ENCODE data around the gene EMC6. TPM values are rescaled to one million over a fixed set of nuclear protein-coding genes. Genes with fewer than 3 reads are reported as not detected.

The EMC6 gene
- total RNA-seq, 1 donor from 2014 or later: 14.6 TPM

DNA sequence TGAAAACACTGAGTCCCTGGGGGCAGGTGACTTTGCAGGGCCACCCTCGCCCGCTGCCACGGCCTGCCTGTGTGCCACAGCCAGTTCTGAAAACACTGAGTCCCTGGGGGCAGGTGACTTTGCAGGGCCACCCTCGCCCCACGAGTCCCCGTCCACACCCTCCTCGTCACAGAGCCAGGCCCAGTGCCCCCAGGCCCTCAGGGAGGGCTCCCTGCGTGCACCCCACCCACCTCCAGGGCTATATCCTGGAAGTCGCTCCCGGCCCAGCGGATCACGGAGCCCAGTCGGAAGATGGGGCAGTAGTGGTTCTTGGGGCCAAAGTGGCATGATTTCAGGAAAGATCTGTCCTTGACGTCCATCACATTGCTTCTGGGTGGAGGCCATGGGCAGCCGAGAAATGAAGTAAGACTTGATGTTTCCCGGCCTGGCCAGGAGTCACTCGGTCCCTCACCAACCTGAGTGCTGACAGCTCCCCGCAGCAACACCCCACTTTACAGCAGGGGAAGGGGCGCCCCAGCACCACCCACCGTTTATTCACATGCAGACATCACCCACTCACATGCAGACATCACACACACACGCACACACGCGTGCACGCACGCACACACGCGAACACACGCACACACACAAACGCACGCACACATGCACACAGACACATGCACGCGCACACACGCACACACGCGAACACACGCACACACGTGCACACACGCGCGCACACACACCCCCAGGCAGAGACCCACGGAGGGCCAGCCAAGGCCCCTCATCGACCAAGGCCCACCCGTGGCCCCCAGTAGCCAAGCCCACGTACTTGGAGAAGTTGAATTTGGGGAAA is 20.9 kb downstream of the EMC6 start:
- Histone ChIP-seq H3K27ac (ENCODE audit: low read depth, low read length) (no peak overlapping the region), H3K27me3 (ENCODE audit: control insufficient read depth in 3 of 3, insufficient read depth in 3 of 3, low read length in 3 of 3) (peaks cover 0 to 9% (median 0%) of the 10 kb centered on the region in 3 donors), H3K9me3 (ENCODE audit: control insufficient read depth in 3 of 3, low read length in 3 of 3) (no peaks in the 10 kb centered on the region), H3K9ac (ENCODE audit: low read depth in 1 of 3, low read length in 3 of 3) (peak overlapping the region in 1 of 3 donors; percentile 25), H3K36me3 (ENCODE audit: control insufficient read depth in 3 of 3, insufficient read depth in 3 of 3, low read length in 3 of 3) (peaks cover 11 to 16% (median 13%) of the 10 kb centered on the region in 3 donors), H3K4me3 (ENCODE audit: low read length in 3 of 3) (no peak overlapping the region), H3K4me1 (ENCODE audit: control insufficient read depth in 3 of 3, insufficient read depth in 3 of 3, low read length in 3 of 3) (peaks cover under 1 to 27% (median 11%) of the 10 kb centered on the region in 3 donors)

DNA sequence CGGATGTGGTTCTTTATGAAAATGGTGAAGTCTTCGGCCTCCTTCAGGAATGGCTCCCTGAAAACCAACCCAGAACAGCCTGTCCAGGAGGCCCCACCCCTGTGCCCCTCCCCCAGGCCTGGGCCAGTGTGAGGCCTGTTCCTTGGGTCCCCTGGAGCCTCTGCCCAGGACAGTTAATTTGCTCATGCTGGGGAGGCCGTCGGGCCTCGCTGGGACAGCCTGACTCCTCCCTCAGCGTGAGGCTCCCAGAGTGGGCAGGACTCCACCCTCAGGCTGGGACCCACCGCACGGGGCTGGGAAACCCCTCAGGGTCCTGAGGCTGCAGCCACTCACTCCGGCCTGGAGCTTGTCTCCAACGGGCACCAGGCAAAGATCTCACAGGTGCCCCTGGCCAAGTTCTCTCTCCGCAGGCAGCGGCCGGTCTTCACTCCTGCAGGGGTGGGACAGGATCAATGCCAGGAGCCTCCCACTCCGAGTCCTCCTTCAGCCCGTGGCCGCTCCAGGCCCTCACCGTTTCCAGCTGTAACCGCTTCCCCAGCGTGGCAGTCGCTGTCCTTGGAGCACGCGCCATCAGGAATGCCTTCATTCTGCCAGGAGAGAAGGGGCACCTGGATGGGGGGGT is 21.6 kb downstream of the EMC6 start:
- Histone ChIP-seq H3K9me3 (ENCODE audit: control insufficient read depth in 3 of 3, low read length in 3 of 3) (no peaks in the 10 kb centered on the region), H3K27me3 (ENCODE audit: control insufficient read depth in 3 of 3, insufficient read depth in 3 of 3, low read length in 3 of 3) (peaks cover 0 to 15% (median 1%) of the 10 kb centered on the region in 3 donors), H3K27ac (ENCODE audit: low read depth, low read length) (no peak overlapping the region), H3K4me3 (ENCODE audit: low read length in 3 of 3) (no peak overlapping the region), H3K4me1 (ENCODE audit: control insufficient read depth in 3 of 3, insufficient read depth in 3 of 3, low read length in 3 of 3) (peaks cover 2 to 34% (median 18%) of the 10 kb centered on the region in 3 donors), H3K36me3 (ENCODE audit: control insufficient read depth in 3 of 3, insufficient read depth in 3 of 3, low read length in 3 of 3) (peaks cover 11 to 16% (median 13%) of the 10 kb centered on the region in 3 donors), H3K9ac (ENCODE audit: low read depth in 1 of 3, low read length in 3 of 3) (peak overlapping the region in 1 of 3 donors; percentile 33)

DNA sequence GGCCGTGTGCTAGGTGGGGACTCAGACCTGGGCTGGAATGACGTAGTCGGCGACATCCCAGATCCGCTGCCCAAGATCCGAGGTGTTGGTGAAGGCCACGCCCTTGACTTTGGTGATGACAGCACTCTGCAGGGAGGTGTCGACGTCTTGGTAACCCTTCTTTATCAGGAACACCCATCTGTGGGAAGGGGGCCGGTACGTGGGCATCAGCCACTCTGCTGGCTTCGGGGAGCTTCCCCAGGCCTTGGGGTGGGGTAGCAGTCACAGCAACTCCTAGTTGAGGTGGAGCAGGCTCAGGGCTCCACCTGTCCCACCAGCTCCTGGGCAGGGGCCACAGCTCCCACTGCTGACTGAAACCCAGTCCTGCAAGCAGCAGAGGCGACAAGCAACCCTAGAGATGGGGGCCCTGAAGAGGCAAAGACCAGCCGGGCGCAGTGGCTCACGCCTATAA is 23.0 kb downstream of the EMC6 start:
- peaks cover 0 to 15% (median 5%) of the 10 kb centered on the region in 3 donors for H3K27me3 ChIP-seq (ENCODE audit: control insufficient read depth in 3 of 3, insufficient read depth in 3 of 3, low read length in 3 of 3)
- H3K9me3 ChIP-seq (ENCODE audit: control insufficient read depth in 3 of 3, low read length in 3 of 3): no peaks in the 10 kb centered on the region
- peaks cover 5 to 40% (median 20%) of the 10 kb centered on the region in 3 donors for H3K4me1 ChIP-seq (ENCODE audit: control insufficient read depth in 3 of 3, insufficient read depth in 3 of 3, low read length in 3 of 3)
- H3K9ac ChIP-seq (ENCODE audit: low read depth in 1 of 3, low read length in 3 of 3): peak overlapping the region in 1 of 3 donors; percentile 33
- H3K27ac ChIP-seq (ENCODE audit: low read depth, low read length): no peak overlapping the region
- H3K4me3 ChIP-seq (ENCODE audit: low read length in 3 of 3): no peak overlapping the region
- H3K36me3 ChIP-seq (ENCODE audit: control insufficient read depth in 3 of 3, insufficient read depth in 3 of 3, low read length in 3 of 3): peaks cover 11 to 16% (median 13%) of the 10 kb centered on the region in 3 donors

DNA sequence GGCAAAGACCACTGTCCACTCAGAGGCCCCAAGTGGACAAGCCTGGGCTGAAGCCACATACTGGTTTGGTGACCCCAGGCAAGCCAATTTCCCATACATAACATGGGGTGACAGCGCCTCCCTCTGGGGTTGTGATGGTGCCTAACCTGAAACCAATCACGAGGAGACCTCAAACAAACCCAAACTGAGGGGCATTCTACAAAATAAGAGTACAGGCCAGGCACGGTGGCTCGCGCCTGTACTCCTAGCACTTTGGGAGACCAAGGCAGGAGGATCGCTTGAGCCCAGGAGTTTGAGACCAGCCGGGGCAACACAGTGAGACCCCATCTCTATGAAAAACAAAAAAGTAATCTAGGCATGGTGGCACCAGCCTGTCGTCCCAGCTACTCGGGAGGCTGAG is 23.7 kb downstream of the EMC6 start:
- H3K9ac ChIP-seq (ENCODE audit: low read depth in 1 of 3, low read length in 3 of 3): peak overlapping the region in 1 of 3 donors; percentile 14
- no peak overlapping the region for H3K4me3 ChIP-seq (ENCODE audit: low read length in 3 of 3)
- no peaks in the 10 kb centered on the region for H3K9me3 ChIP-seq (ENCODE audit: control insufficient read depth in 3 of 3, low read length in 3 of 3)
- H3K27ac ChIP-seq (ENCODE audit: low read depth, low read length): no peak overlapping the region
- peaks cover 5 to 40% (median 20%) of the 10 kb centered on the region in 3 donors for H3K4me1 ChIP-seq (ENCODE audit: control insufficient read depth in 3 of 3, insufficient read depth in 3 of 3, low read length in 3 of 3)
- H3K27me3 ChIP-seq (ENCODE audit: control insufficient read depth in 3 of 3, insufficient read depth in 3 of 3, low read length in 3 of 3): peaks cover 0 to 15% (median 5%) of the 10 kb centered on the region in 3 donors
- H3K36me3 ChIP-seq (ENCODE audit: control insufficient read depth in 3 of 3, insufficient read depth in 3 of 3, low read length in 3 of 3): peaks cover 11 to 16% (median 13%) of the 10 kb centered on the region in 3 donors

- no peak overlapping the region for H3K9ac ChIP-seq (ENCODE audit: low read depth in 1 of 3, low read length in 3 of 3)
- H3K4me3 ChIP-seq (ENCODE audit: low read length in 3 of 3): no peak overlapping the region
- peaks cover 0 to 15% (median 5%) of the 10 kb centered on the region in 3 donors for H3K27me3 ChIP-seq (ENCODE audit: control insufficient read depth in 3 of 3, insufficient read depth in 3 of 3, low read length in 3 of 3)
- peaks cover 11 to 15% (median 15%) of the 10 kb centered on the region in 3 donors for H3K36me3 ChIP-seq (ENCODE audit: control insufficient read depth in 3 of 3, insufficient read depth in 3 of 3, low read length in 3 of 3)
- H3K27ac ChIP-seq (ENCODE audit: low read depth, low read length): peak overlapping the region; percentile 13
- H3K9me3 ChIP-seq (ENCODE audit: control insufficient read depth in 3 of 3, low read length in 3 of 3): no peaks in the 10 kb centered on the region
- peaks cover 5 to 40% (median 20%) of the 10 kb centered on the region in 3 donors for H3K4me1 ChIP-seq (ENCODE audit: control insufficient read depth in 3 of 3, insufficient read depth in 3 of 3, low read length in 3 of 3)
Observed at GRCh38 chr17:3693141-3693540, 24.5 kb downstream of the EMC6 start.

GRCh38 chr17:3693829-3694231 is 25.2 kb downstream of the EMC6 start:
- Histone ChIP-seq H3K9ac (ENCODE audit: low read depth in 1 of 3, low read length in 3 of 3) (peak overlapping the region in 2 of 3 donors; percentile 40 to 91), H3K36me3 (ENCODE audit: control insufficient read depth in 3 of 3, insufficient read depth in 3 of 3, low read length in 3 of 3) (peaks cover 5 to 13% (median 12%) of the 10 kb centered on the region in 3 donors), H3K9me3 (ENCODE audit: control insufficient read depth in 3 of 3, low read length in 3 of 3) (no peaks in the 10 kb centered on the region), H3K4me1 (ENCODE audit: control insufficient read depth in 3 of 3, insufficient read depth in 3 of 3, low read length in 3 of 3) (peaks cover 5 to 40% (median 20%) of the 10 kb centered on the region in 3 donors), H3K4me3 (ENCODE audit: low read length in 3 of 3) (no peak overlapping the region), H3K27me3 (ENCODE audit: control insufficient read depth in 3 of 3, insufficient read depth in 3 of 3, low read length in 3 of 3) (peaks cover 0 to 15% (median 5%) of the 10 kb centered on the region in 3 donors), H3K27ac (ENCODE audit: low read depth, low read length) (peak overlapping the region; percentile 99)

- Histone ChIP-seq H3K4me3 (ENCODE audit: low read length in 3 of 3) (peak overlapping the region; percentile 74 to 84 (median 75)), H3K27ac (ENCODE audit: low read depth, low read length) (peak overlapping the region; percentile 99), H3K9me3 (ENCODE audit: control insufficient read depth in 3 of 3, low read length in 3 of 3) (no peaks in the 10 kb centered on the region), H3K27me3 (ENCODE audit: control insufficient read depth in 3 of 3, insufficient read depth in 3 of 3, low read length in 3 of 3) (peaks cover 0 to 15% (median 5%) of the 10 kb centered on the region in 3 donors), H3K4me1 (ENCODE audit: control insufficient read depth in 3 of 3, insufficient read depth in 3 of 3, low read length in 3 of 3) (peaks cover 5 to 40% (median 19%) of the 10 kb centered on the region in 3 donors), H3K36me3 (ENCODE audit: control insufficient read depth in 3 of 3, insufficient read depth in 3 of 3, low read length in 3 of 3) (peaks cover 3 to 7% (median 6%) of the 10 kb centered on the region in 3 donors), H3K9ac (ENCODE audit: low read depth in 1 of 3, low read length in 3 of 3) (peak overlapping the region; percentile 87 to 92 (median 91))
Observed at GRCh38 chr17:3695129-3695722, 26.6 kb downstream of the EMC6 start.

GRCh38 chr17:3695723-3696411 is 27.3 kb downstream of the EMC6 start, which contains the start of gene P2RX5:
TSS of gene P2RX5 (minus strand) at chr17:3696155. CDS start at chr17:3696005, 150 bp downstream.
- peak within 1 kb of the TSS; percentile 74 to 84 (median 75) for H3K4me3 ChIP-seq (ENCODE audit: low read length in 3 of 3)
- H3K27me3 ChIP-seq (ENCODE audit: control insufficient read depth in 3 of 3, insufficient read depth in 3 of 3, low read length in 3 of 3): peaks cover 0 to 15% (median 5%) of the 10 kb centered on the region in 3 donors
- H3K36me3 ChIP-seq (ENCODE audit: control insufficient read depth in 3 of 3, insufficient read depth in 3 of 3, low read length in 3 of 3): peaks cover 0 to 6% (median 6%) of the 10 kb centered on the region in 3 donors
- H3K9ac ChIP-seq (ENCODE audit: low read depth in 1 of 3, low read length in 3 of 3): peak within 1 kb of the TSS; percentile 87 to 92 (median 91)
- H3K9me3 ChIP-seq (ENCODE audit: control insufficient read depth in 3 of 3, low read length in 3 of 3): no peaks in the 10 kb centered on the region
- H3K4me1 ChIP-seq (ENCODE audit: control insufficient read depth in 3 of 3, insufficient read depth in 3 of 3, low read length in 3 of 3): peaks cover 5 to 35% (median 16%) of the 10 kb centered on the region in 3 donors
- peak within 1 kb of the TSS; percentile 99 for H3K27ac ChIP-seq (ENCODE audit: low read depth, low read length)

DNA sequence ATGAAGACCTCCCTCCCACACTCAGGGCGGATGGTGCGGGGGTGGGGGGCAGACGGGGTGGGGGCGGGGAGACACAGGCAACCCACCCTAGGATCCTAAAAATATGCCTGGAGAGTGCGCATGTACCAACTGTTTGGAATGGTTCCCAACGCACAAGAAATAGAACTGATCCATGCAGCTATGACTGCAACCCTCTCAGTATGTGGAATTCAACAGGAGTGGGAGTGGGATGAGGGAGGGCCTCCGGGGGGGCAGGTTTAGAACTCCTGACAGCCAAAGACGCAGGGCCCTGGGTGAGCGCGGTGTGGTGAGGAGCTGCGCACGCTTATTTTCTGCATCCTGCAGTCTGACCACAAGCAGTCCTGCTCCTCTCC is 28.5 kb downstream of the EMC6 start:
- Histone ChIP-seq H3K27ac (ENCODE audit: low read depth, low read length) (peak overlapping the region; percentile 99), H3K4me3 (ENCODE audit: low read length in 3 of 3) (peak overlapping the region in 2 of 3 donors; percentile 74 to 84), H3K27me3 (ENCODE audit: control insufficient read depth in 3 of 3, insufficient read depth in 3 of 3, low read length in 3 of 3) (peaks cover 0 to 9% (median 5%) of the 10 kb centered on the region in 3 donors), H3K9ac (ENCODE audit: low read depth in 1 of 3, low read length in 3 of 3) (peak overlapping the region in 2 of 3 donors; percentile 91 to 92), H3K4me1 (ENCODE audit: control insufficient read depth in 3 of 3, insufficient read depth in 3 of 3, low read length in 3 of 3) (peaks cover 5 to 26% (median 14%) of the 10 kb centered on the region in 3 donors), H3K36me3 (ENCODE audit: control insufficient read depth in 3 of 3, insufficient read depth in 3 of 3, low read length in 3 of 3) (peaks cover 0 to 4% (median 3%) of the 10 kb centered on the region in 3 donors), H3K9me3 (ENCODE audit: control insufficient read depth in 3 of 3, low read length in 3 of 3) (no peaks in the 10 kb centered on the region)
